KMS-11 (cell line): ENCODE results near the gene CMC4.

ENCODE experiments used
- H2AFZ ChIP-seq: fragments of 200-600 bp; sonication (generic); 2 replicates; pipeline ENCODE4 v1.6.1; 2016; ENCODE audit warnings: antibody characterized with exemption, mixed run types, low read depth
- H3K27ac ChIP-seq: fragments of 200-600 bp; sonication (generic); 2 replicates; pipeline ENCODE4 v1.6.1; 2016; ENCODE audit warnings: mild to moderate bottlenecking, mixed run types
- H3K27me3 ChIP-seq: fragments of 200-600 bp; sonication (generic); 2 replicates; pipeline ENCODE4 v1.6.1; 2017; ENCODE audit warnings: mild to moderate bottlenecking, low read depth, mixed run types, moderate library complexity; ENCODE audit not compliant: insufficient read depth
- H3K36me3 ChIP-seq: fragments of 200-600 bp; sonication (generic); 2 replicates; pipeline ENCODE4 v1.6.1; 2017; ENCODE audit warnings: mild to moderate bottlenecking, mixed run types; ENCODE audit not compliant: insufficient read depth
- H3K4me1 ChIP-seq: fragments of 200-600 bp; sonication (generic); 2 replicates; pipeline ENCODE4 v1.6.1; 2016; ENCODE audit warnings: mild to moderate bottlenecking, low read depth, mixed run types; ENCODE audit not compliant: poor library complexity, severe bottlenecking
- H3K4me2 ChIP-seq: fragments of 200-600 bp; sonication (generic); 2 replicates; pipeline ENCODE4 v1.7.0; 2016; ENCODE audit warnings: mild to moderate bottlenecking, mixed run types
- H3K4me3 ChIP-seq: fragments of 200-600 bp; sonication (generic); IDR thresholded peaks from 2 replicates; pipeline ENCODE4 v1.6.1; 2017; ENCODE audit warnings: low read depth, low read length, mixed read lengths; ENCODE audit not compliant: insufficient read depth
- H3K79me2 ChIP-seq: fragments of 200-600 bp; sonication (generic); 2 replicates; pipeline ENCODE4 v1.6.1; 2016; ENCODE audit warnings: low read depth, mixed run types; ENCODE audit not compliant: insufficient read depth
- H3K9ac ChIP-seq: fragments of 200-600 bp; sonication (generic); 2 replicates; pipeline ENCODE4 v1.6.1; 2016; ENCODE audit warnings: mild to moderate bottlenecking, mixed run types
- H4K20me1 ChIP-seq: fragments of 200-600 bp; sonication (generic); 2 replicates; pipeline ENCODE4 v1.6.1; 2016; ENCODE audit warnings: mild to moderate bottlenecking, mixed run types; ENCODE audit not compliant: insufficient read depth
- TF ChIP-seq, protein P1 (sequence below): fragments of 200-600 bp; sonication (generic); conservative IDR thresholded peaks from 2 replicates; pipeline ENCODE4 v1.6.1; 2017; ENCODE audit warnings: low read depth, mild to moderate bottlenecking, antibody characterized with exemption, low read length, moderate library complexity, mixed read lengths

Gene CMC4

DNA sequence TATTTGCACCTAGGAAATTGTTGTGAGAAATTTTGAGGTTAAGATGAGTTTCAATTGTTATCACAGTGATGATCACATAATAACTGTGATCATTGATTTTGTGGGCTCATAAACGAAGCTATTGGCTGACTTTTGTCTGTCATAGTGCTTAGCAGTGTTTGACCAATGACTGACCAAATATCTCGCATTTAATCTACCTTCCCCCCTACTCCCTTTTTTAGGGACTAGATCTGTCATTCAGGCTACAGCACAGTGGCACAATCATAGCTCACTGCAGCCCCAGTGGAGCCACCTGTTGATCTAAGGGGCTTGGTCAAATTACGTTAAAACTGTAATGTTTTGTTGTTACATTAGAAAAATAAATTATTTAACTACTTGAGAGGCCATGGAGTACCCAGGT is 42.8 kb downstream of the CMC4 start:
- Histone ChIP-seq H4K20me1 (no peaks in the 10 kb centered on the region), H3K4me3 (no peak overlapping the region), H3K9ac (peak overlapping the region; percentile 77), H3K4me1 (peaks cover 28% of the 10 kb centered on the region), H3K36me3 (no peaks in the 10 kb centered on the region), H3K4me2 (peak overlapping the region; percentile 53), H3K27me3 (no peaks in the 10 kb centered on the region), H3K27ac (peak overlapping the region; percentile 91), H3K79me2 (peaks cover 18% of the 10 kb centered on the region; the same call in 1 of the 2 replicates), H2AFZ (peak overlapping the region; percentile 12; the same call in 1 of the 2 replicates)
- TF ChIP-seq, protein P1, sequence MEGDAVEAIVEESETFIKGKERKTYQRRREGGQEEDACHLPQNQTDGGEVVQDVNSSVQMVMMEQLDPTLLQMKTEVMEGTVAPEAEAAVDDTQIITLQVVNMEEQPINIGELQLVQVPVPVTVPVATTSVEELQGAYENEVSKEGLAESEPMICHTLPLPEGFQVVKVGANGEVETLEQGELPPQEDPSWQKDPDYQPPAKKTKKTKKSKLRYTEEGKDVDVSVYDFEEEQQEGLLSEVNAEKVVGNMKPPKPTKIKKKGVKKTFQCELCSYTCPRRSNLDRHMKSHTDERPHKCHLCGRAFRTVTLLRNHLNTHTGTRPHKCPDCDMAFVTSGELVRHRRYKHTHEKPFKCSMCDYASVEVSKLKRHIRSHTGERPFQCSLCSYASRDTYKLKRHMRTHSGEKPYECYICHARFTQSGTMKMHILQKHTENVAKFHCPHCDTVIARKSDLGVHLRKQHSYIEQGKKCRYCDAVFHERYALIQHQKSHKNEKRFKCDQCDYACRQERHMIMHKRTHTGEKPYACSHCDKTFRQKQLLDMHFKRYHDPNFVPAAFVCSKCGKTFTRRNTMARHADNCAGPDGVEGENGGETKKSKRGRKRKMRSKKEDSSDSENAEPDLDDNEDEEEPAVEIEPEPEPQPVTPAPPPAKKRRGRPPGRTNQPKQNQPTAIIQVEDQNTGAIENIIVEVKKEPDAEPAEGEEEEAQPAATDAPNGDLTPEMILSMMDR: no peak

DNA sequence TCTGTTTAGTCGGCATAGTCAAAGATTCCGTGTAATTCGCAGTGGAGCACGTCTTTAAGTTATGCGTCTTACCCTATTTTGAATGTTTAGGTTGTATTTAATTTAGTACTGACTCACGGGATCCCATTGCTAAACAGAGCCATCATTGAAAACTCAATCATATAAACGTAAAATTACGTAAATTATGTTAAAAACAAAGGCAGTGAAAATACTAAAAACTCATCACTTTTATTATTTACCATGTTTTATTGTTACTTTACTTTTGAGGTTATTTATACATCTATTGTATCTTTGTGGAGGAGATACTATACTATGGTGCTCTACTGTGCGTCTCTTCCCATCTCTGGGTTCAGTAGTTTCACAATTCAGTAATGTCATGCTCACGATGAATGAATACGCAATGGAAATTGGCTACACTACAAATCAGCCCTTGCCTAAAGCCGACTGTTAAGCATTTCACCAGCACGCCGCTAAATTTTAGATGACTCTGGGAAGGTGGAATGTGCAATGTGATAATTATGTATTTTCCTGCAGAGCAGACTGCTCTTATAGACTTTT is 43.3 kb downstream of the CMC4 start:
- Histone ChIP-seq H3K9ac (peak overlapping the region; percentile 77), H3K36me3 (no peaks in the 10 kb centered on the region), H2AFZ (peak overlapping the region; percentile 12), H3K4me1 (peaks cover 28% of the 10 kb centered on the region), H4K20me1 (no peaks in the 10 kb centered on the region), H3K4me2 (peak overlapping the region; percentile 53), H3K79me2 (peaks cover 18% of the 10 kb centered on the region; the same call in 1 of the 2 replicates), H3K27ac (peak overlapping the region; percentile 91), H3K27me3 (no peaks in the 10 kb centered on the region), H3K4me3 (no peak overlapping the region)
- TF ChIP-seq, protein P1: no peak

DNA sequence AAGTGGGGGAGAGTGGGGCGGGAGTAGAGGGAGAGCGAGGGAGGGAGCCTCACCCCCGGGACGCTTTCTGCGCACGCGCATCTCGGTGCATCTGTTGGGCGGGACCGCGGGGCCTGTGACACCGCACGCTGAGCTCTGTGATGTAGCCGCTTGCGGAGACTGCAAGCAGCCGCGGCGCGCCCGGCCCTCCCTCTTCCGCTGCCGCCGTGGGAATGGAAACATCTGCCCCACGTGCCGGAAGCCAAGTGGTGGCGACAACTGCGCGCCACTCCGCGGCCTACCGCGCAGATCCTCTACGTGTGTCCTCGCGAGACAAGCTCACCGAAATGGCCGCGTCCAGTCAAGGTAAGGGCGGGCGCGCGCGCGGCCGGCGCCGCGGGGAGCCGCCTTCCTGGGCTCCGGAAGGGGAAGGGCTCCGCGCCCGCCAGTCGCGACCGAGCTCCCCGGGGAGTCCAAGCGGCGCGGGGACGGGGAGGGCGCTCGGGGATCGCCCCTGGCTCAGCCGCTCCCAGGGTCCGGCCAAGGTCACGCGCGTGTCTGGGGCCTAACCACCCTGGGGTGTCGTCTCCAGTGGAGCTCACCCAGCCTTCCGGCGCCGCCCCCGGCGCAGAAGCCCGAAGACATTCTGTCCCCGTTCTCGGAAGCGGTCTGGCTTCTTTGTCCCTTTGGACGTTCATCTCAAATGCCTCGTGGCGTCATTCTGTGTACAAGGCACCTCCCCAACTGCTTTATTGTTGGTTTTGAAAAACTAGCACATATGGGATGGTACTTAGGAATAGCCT is 44.0 kb downstream of the CMC4 start, which contains the start of gene FUNDC2:
Gene FUNDC2, plus strand, starts transcription at position 118 of the 782 bp plus-strand sequence. Its CDS starts 95 bp downstream, at position 213.
- Histone ChIP-seq H3K4me3 (no peak within 1 kb of the TSS), H3K9ac (peak within 1 kb of the TSS; percentile 77), H3K79me2 (peaks cover 18% of the 10 kb centered on the region; the same call in 1 of the 2 replicates), H3K27ac (peak within 1 kb of the TSS; percentile 91), H3K4me1 (peaks cover 28% of the 10 kb centered on the region), H3K36me3 (no peaks in the 10 kb centered on the region), H2AFZ (peak within 1 kb of the TSS; percentile 64), H3K27me3 (no peaks in the 10 kb centered on the region), H3K4me2 (peak within 1 kb of the TSS; percentile 53), H4K20me1 (no peaks in the 10 kb centered on the region)
- TF ChIP-seq, protein P1: no peak

- no peaks in the 10 kb centered on the region for H4K20me1 ChIP-seq
- no peak overlapping the region for H3K4me3 ChIP-seq
- peak overlapping the region; percentile 46 for H3K4me2 ChIP-seq
- peak overlapping the region; percentile 64 for H2AFZ ChIP-seq
- H3K27me3 ChIP-seq: no peaks in the 10 kb centered on the region
- H3K36me3 ChIP-seq: no peaks in the 10 kb centered on the region
- TF ChIP-seq, protein P1: no peak
- peak overlapping the region; percentile 91 for H3K27ac ChIP-seq
- H3K4me1 ChIP-seq: peaks cover 25% of the 10 kb centered on the region
- peaks cover 14% of the 10 kb centered on the region; the same call in 1 of the 2 replicates for H3K79me2 ChIP-seq
- H3K9ac ChIP-seq: peak overlapping the region; percentile 46; the same call in 1 of the 2 replicates
These were observed 44.6 kb downstream of the CMC4 start for GRCh38 chrX:155026420-155026726.
